CD4-positive, CD25-positive, alpha-beta regulatory T cell (primary cell): ENCODE results near the gene RNF151. TPM values are rescaled to one million over a fixed set of nuclear protein-coding genes. Genes with fewer than 3 reads are reported as not detected.
"Not testable (repeated sequence)": the region's sequence is repeated elsewhere in the genome, so short reads cannot be mapped to it uniquely, and the experiment has no call there.

Source experiments
- ATAC-seq, 2 donors: fragments of 150-1000 bp; cut with Tn5 transposase; one replicate each; pipeline ENCODE4 v1.10.0; 2021; ENCODE audit warnings: low read depth in 2 of 2, moderate number of reproducible peaks in 2 of 2, moderate library complexity in 1 of 2
- DNase-seq, 3 donors: peaks; one replicate each; pipeline versions ENCODE4 v3.0.0 to v3.0.0-alpha.2; 2012 to 2022; ENCODE audit warnings: mixed read lengths in 1 of 3
- H3K27ac ChIP-seq: one replicate; pipeline ENCODE4 v1.7.0; 2013; ENCODE audit warnings: mild to moderate bottlenecking, low read length; ENCODE audit not compliant: insufficient read depth, poor library complexity, severe bottlenecking
- H3K27me3 ChIP-seq: one replicate; pipeline ENCODE4 v1.7.0; 2013; ENCODE audit warnings: low read length; ENCODE audit not compliant: control insufficient read depth, insufficient read depth
- H3K36me3 ChIP-seq: one replicate; pipeline ENCODE4 v1.7.0; 2013; ENCODE audit warnings: mild to moderate bottlenecking, low read length, moderate library complexity; ENCODE audit not compliant: control insufficient read depth, insufficient read depth
- H3K4me1 ChIP-seq: 2 replicates; pipeline ENCODE4 v1.7.0; 2013; ENCODE audit warnings: mild to moderate bottlenecking, low read length; ENCODE audit not compliant: insufficient read depth, control insufficient read depth, poor library complexity, severe bottlenecking
- H3K4me3 ChIP-seq: one replicate; pipeline ENCODE4 v1.7.0; 2013; ENCODE audit warnings: low read depth, mild to moderate bottlenecking, low read length, moderate library complexity
- H3K9me3 ChIP-seq, 2 experiments: 1 replicate in 1 of 2; 2 replicates in 1 of 2; pipeline ENCODE4 v1.7.0; 2013; ENCODE audit warnings: low read length in 2 of 2, mild to moderate bottlenecking in 1 of 2, moderate library complexity in 1 of 2; ENCODE audit not compliant: control insufficient read depth in 2 of 2
- H3K27ac Mint-ChIP-seq, 3 donors: one replicate each; pipeline ENCODE4 v1.8.0; 2020 to 2022; ENCODE audit warnings: mild to moderate bottlenecking in 3 of 3, mixed read lengths in 3 of 3, moderate library complexity in 2 of 3
- H3K27me3 Mint-ChIP-seq: one replicate; pipeline ENCODE4 v1.8.0; 2022; ENCODE audit warnings: mild to moderate bottlenecking, mixed read lengths
- H3K36me3 Mint-ChIP-seq: one replicate; pipeline ENCODE4 v1.8.0; 2020; ENCODE audit warnings: mixed read lengths
- H3K4me1 Mint-ChIP-seq, 4 donors: one replicate each; pipeline ENCODE4 v1.8.0; 2020 to 2022; ENCODE audit warnings: mixed read lengths in 4 of 4, mild to moderate bottlenecking in 1 of 4
- H3K4me3 Mint-ChIP-seq, 4 donors: one replicate each; pipeline ENCODE4 v1.8.0; 2020 to 2022; ENCODE audit warnings: mild to moderate bottlenecking in 4 of 4, mixed read lengths in 4 of 4, moderate library complexity in 3 of 4
- H3K9me3 Mint-ChIP-seq, 7 donors: one replicate each; pipeline ENCODE4 v1.8.0; 2020 to 2022; ENCODE audit warnings: mixed read lengths in 7 of 7, mild to moderate bottlenecking in 3 of 7, moderate library complexity in 2 of 7
- polyA plus RNA-seq, 4 donors: library from polyadenylated mRNA; unstranded; fragments of 300-500 nt; fragmentation: Illumina TruSeq; gene quantifications; one replicate each; pipeline ENCODE4 v1.2.3, GENCODE V29; 2021
- total RNA-seq: library from RNA; stranded (reverse); gene quantifications from one replicate; pipeline ENCODE4 v1.2.3, GENCODE V29; 2022

The RNF151 gene
- not detected for total RNA-seq
- not detected for polyA plus RNA-seq

- Histone ChIP-seq H3K4me3 (peak within 1 kb of the TSS; percentile 71), H3K4me1 (peaks cover 38% of the 10 kb centered on the region), H3K9me3 (no peaks in the 10 kb centered on the region), H3K27ac (peak within 1 kb of the TSS; percentile 98), H3K36me3 (peaks cover 14% of the 10 kb centered on the region), H3K27me3 (no peaks in the 10 kb centered on the region)
- peaks cover 3 to 47% (median 25%) of the 10 kb centered on the region in 4 donors for H3K4me1 Mint-ChIP-seq
- DNase-seq: no peak
- peaks cover 6% of the 10 kb centered on the region for H3K27me3 Mint-ChIP-seq
- H3K9me3 Mint-ChIP-seq: peaks cover 0 to 3% (median 0%) of the 10 kb centered on the region in 7 donors
- H3K27ac Mint-ChIP-seq: peak within 1 kb of the TSS; percentile 69 to 97 (median 97)
- ATAC-seq: no peak
- H3K36me3 Mint-ChIP-seq: peaks cover 13% of the 10 kb centered on the region
- peak within 1 kb of the TSS; percentile 94 to 97 (median 96) for H3K4me3 Mint-ChIP-seq
Measured at GRCh38 chr16:1966460-1966859, at the start of gene RNF151. Gene RNF151 (plus strand): TSS chr16:1966856. CDS start chr16:1966882, 26 bp downstream.

- peaks cover 52% of the 10 kb centered on the region for H3K27me3 Mint-ChIP-seq
- no peaks in the 10 kb centered on the region for H3K9me3 ChIP-seq
- no peaks in the 10 kb centered on the region for H3K36me3 ChIP-seq
- no peaks in the 10 kb centered on the region for H3K27me3 ChIP-seq
- H3K27ac Mint-ChIP-seq: no peak overlapping the region
- no peak overlapping the region for H3K4me3 ChIP-seq
- H3K4me1 ChIP-seq: no peaks in the 10 kb centered on the region
- no peaks in the 10 kb centered on the region for H3K36me3 Mint-ChIP-seq
- DNase-seq: no peak
- peaks cover 0 to 8% (median 3%) of the 10 kb centered on the region in 4 donors for H3K4me1 Mint-ChIP-seq
- peaks cover 0 to 3% (median 0%) of the 10 kb centered on the region in 7 donors for H3K9me3 Mint-ChIP-seq
- no peak for ATAC-seq
- H3K4me3 Mint-ChIP-seq: no peak overlapping the region
- H3K27ac ChIP-seq: no peak overlapping the region
Measured at GRCh38 chr16:1917056-1917664, 49.5 kb upstream of the RNF151 start.

- peaks cover 56% of the 10 kb centered on the region for H3K27me3 Mint-ChIP-seq
- ATAC-seq: no peak
Measured at GRCh38 chr16:1917665-1918350, 48.8 kb upstream of the RNF151 start.

GRCh38 chr16:1918351-1919326, 48.0 kb upstream of the RNF151 start, which contains the start of gene HS3ST6:
Gene HS3ST6 (minus strand): TSS chr16:1918415. CDS start chr16:1918323, 92 bp downstream.
- Mint-ChIP-seq H3K27me3 (peaks cover 55% of the 10 kb centered on the region), H3K9me3 (peaks cover 0 to 3% (median 0%) of the 10 kb centered on the region in 7 donors), H3K4me1 (peaks cover 0 to 8% (median 3%) of the 10 kb centered on the region in 4 donors), H3K27ac (no peak within 1 kb of the TSS), H3K36me3 (no peaks in the 10 kb centered on the region), H3K4me3 (no peak within 1 kb of the TSS)
- ATAC-seq (no peak), DNase-seq (no peak)
- H3K9me3 ChIP-seq: no peaks in the 10 kb centered on the region
- no peak within 1 kb of the TSS for H3K27ac ChIP-seq
- H3K36me3 ChIP-seq: no peaks in the 10 kb centered on the region
- peaks cover 3% of the 10 kb centered on the region for H3K4me1 ChIP-seq
- peaks cover 5% of the 10 kb centered on the region for H3K27me3 ChIP-seq
- H3K4me3 ChIP-seq: no peak within 1 kb of the TSS

More at GRCh38 chr16:1917665-1918350, 48.8 kb upstream of the RNF151 start:
- Histone ChIP-seq H3K4me3 (no peak overlapping the region), H3K4me1 (no peaks in the 10 kb centered on the region), H3K9me3 (no peaks in the 10 kb centered on the region), H3K27me3 (peaks cover 5% of the 10 kb centered on the region), H3K36me3 (no peaks in the 10 kb centered on the region), H3K27ac (no peak overlapping the region)
- H3K4me1 Mint-ChIP-seq: peaks cover 0 to 8% (median 3%) of the 10 kb centered on the region in 4 donors
- H3K36me3 Mint-ChIP-seq: no peaks in the 10 kb centered on the region
- H3K27ac Mint-ChIP-seq: no peak overlapping the region
- no peak for DNase-seq
- H3K4me3 Mint-ChIP-seq: no peak overlapping the region
- H3K9me3 Mint-ChIP-seq: peaks cover 0 to 3% (median 0%) of the 10 kb centered on the region in 7 donors

GRCh38 chr16:1919327-1919998, 47.2 kb upstream of the RNF151 start:
- no peak overlapping the region for H3K4me3 Mint-ChIP-seq
- H3K27me3 ChIP-seq: peaks cover 5% of the 10 kb centered on the region
- no peak overlapping the region for H3K27ac ChIP-seq
- peaks cover 0 to 2% (median 0%) of the 10 kb centered on the region in 7 donors for H3K9me3 Mint-ChIP-seq
- DNase-seq (no peak), ATAC-seq (no peak)
- H3K36me3 ChIP-seq: no peaks in the 10 kb centered on the region
- peaks cover 54% of the 10 kb centered on the region for H3K27me3 Mint-ChIP-seq
- peaks cover 0 to 8% (median 3%) of the 10 kb centered on the region in 4 donors for H3K4me1 Mint-ChIP-seq
- H3K4me1 ChIP-seq: peaks cover 5% of the 10 kb centered on the region
- no peak overlapping the region for H3K27ac Mint-ChIP-seq
- no peaks in the 10 kb centered on the region for H3K9me3 ChIP-seq
- no peaks in the 10 kb centered on the region for H3K36me3 Mint-ChIP-seq
- H3K4me3 ChIP-seq: no peak overlapping the region

- H3K4me3 ChIP-seq, H3K4me3 Mint-ChIP-seq, H3K36me3 ChIP-seq, H3K4me1 ChIP-seq, ATAC-seq, DNase-seq, H3K27ac ChIP-seq, H3K9me3 Mint-ChIP-seq, H3K9me3 ChIP-seq, H3K36me3 Mint-ChIP-seq, H3K27me3 ChIP-seq, H3K27ac Mint-ChIP-seq, H3K4me1 Mint-ChIP-seq: not testable (repeated sequence)
- peaks cover 52% of the 10 kb centered on the region for H3K27me3 Mint-ChIP-seq
Measured at GRCh38 chr16:1920122-1920521, 46.5 kb upstream of the RNF151 start.

GRCh38 chr16:1920727-1921171, 45.9 kb upstream of the RNF151 start:
- H3K9me3 Mint-ChIP-seq: peaks cover 0 to 2% (median 0%) of the 10 kb centered on the region in 7 donors
- peaks cover 0 to 8% (median 3%) of the 10 kb centered on the region in 4 donors for H3K4me1 Mint-ChIP-seq
- peak in 1 of 3 donors; percentile 23 for DNase-seq
- H3K27ac Mint-ChIP-seq: peak overlapping the region in 1 of 3 donors; percentile 9
- no peak overlapping the region for H3K4me3 Mint-ChIP-seq
- no peak overlapping the region for H3K4me3 ChIP-seq
- peak in 1 of 2 donors; percentile 24 for ATAC-seq
- no peaks in the 10 kb centered on the region for H3K36me3 Mint-ChIP-seq
- no peaks in the 10 kb centered on the region for H3K9me3 ChIP-seq
- H3K4me1 ChIP-seq: peaks cover 5% of the 10 kb centered on the region
- H3K36me3 ChIP-seq: no peaks in the 10 kb centered on the region
- H3K27me3 Mint-ChIP-seq: peaks cover 46% of the 10 kb centered on the region
- H3K27me3 ChIP-seq: peaks cover 5% of the 10 kb centered on the region
- H3K27ac ChIP-seq: no peak overlapping the region
